GM20000 (cell line): ENCODE data around the gene SHMT1.
"Not testable (repeated sequence)": the region's sequence is repeated elsewhere in the genome, so short reads cannot be mapped to it uniquely, and the experiment has no call there.

Experiments used
- DNase-seq: peaks from one replicate; pipeline ENCODE4 v3.0.0; 2012; ENCODE audit warnings: low spot score
- CTCF ChIP-seq: IDR thresholded peaks from 2 replicates; pipeline ENCODE4 v1.5.1; 2012; ENCODE audit warnings: mild to moderate bottlenecking, control low read depth; ENCODE audit errors: extremely low read depth, missing control alignments

Gene SHMT1

GRCh38 chr17:18300725-18301480 is 62.4 kb downstream of the SHMT1 start:
- no peak for TF ChIP-seq CTCF

DNA sequence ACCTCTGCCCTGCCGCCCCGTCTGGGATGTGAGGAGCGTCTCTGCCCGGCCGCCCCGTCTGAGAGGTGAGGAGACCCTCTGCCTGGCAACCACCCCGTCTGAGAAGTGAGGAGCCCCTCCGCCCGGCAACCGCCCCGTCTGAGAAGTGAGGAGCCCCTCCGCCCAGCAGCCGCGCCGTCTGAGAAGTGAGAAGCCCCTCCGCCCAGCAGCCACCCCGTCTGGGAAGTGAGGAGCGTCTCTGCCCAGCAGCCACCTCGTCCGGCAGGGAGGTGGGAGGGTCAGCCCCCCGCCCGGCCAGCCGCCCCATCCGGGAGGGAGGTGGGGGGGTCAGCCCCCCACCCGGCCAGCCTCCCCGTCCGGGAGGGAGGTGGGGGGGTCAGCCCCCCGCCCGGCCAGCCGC is 65.3 kb downstream of the SHMT1 start:
- not testable (repeated sequence) for DNase-seq

More at GRCh38 chr17:18300725-18301480, 62.4 kb downstream of the SHMT1 start:
- DNase-seq, result no peak

DNA sequence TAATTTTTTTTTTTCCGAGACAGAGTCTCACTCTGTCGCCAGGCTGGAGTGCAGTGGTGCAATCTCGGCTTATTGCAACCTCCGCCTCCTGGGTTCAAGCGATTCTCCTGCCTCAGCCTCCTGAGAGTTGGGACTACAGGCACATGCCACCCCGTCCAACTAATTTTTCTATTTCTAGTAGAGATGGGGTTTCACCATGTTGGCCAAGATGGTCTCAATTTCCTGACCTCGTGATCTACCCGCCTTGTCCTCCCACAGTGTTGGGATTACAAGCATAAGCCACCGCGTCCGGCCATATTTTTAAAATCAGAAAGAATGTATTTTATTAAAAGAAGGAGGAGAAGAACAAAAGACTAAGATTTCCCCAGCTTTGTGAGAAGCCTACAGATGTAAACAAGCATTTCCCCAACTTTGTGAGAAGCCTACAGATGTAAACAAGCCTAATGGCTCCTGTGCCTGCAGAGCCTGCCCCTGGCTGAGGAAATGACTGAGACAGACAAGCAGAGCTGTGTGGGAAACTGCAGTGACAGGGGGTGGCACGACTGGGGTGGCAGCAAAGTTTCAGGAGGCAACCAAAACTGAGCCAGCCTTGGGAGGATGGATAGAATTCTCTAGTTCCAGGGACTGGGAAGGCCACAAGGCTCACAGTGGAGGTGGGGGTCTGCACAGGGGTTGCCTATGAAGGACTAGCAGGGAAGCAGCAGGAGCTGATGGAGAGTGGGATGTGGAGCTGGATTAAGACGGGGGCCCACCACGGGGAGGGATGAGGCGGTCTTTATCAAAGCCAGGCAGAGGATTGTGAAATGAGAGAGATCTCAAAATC is 71.4 kb downstream of the SHMT1 start:
- DNase-seq, result no peak
- no peak for TF ChIP-seq CTCF

- no peak for DNase-seq
- TF ChIP-seq CTCF, result no peak
Observed at GRCh38 chr17:18285296-18285695, 78.1 kb downstream of the SHMT1 start.

DNA sequence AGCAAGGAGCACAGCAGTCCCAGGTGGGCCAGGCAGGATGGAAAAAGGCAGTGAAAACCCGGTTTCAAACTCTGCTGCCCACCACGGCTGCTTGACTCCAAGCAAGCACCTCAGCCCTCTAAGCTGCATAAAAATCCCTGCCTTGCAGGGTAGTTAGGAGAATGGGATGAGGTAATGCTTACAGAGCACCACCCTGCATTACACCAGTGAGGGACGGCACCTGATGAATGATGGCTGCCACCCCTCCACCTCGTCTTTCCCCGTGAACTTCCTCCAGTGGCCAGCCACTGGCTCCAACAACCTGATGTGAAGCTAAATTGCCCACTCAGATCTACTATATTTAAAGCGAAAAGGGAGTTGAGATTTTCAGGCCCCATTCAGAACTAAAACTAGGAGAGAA is 81.6 kb downstream of the SHMT1 start:
- TF ChIP-seq CTCF, result no peak
- DNase-seq, result no peak

GRCh38 chr17:18280766-18281371 is 82.5 kb downstream of the SHMT1 start:
- no peak for TF ChIP-seq CTCF
- DNase-seq, result no peak

GRCh38 chr17:18280249-18280648 is 83.1 kb downstream of the SHMT1 start:
- TF ChIP-seq CTCF, result no peak
- DNase-seq, result no peak
